GM12801 (cell line): ENCODE results near the gene VCAN.

Source experiments
- CTCF ChIP-seq: IDR thresholded peaks from one replicate; pipeline ENCODE4 v1.5.1; 2011; ENCODE audit warnings: control low read depth; ENCODE audit not compliant: insufficient read length; ENCODE audit errors: extremely low read depth

Gene VCAN

DNA sequence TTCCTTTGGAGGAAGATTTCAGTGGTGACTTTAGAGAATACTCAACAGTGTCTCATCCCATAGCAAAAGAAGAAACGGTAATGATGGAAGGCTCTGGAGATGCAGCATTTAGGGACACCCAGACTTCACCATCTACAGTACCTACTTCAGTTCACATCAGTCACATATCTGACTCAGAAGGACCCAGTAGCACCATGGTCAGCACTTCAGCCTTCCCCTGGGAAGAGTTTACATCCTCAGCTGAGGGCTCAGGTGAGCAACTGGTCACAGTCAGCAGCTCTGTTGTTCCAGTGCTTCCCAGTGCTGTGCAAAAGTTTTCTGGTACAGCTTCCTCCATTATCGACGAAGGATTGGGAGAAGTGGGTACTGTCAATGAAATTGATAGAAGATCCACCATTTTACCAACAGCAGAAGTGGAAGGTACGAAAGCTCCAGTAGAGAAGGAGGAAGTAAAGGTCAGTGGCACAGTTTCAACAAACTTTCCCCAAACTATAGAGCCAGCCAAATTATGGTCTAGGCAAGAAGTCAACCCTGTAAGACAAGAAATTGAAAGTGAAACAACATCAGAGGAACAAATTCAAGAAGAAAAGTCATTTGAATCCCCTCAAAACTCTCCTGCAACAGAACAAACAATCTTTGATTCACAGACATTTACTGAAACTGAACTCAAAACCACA lies 67.4 kb downstream of the VCAN start:
- no peak for TF ChIP-seq CTCF

DNA sequence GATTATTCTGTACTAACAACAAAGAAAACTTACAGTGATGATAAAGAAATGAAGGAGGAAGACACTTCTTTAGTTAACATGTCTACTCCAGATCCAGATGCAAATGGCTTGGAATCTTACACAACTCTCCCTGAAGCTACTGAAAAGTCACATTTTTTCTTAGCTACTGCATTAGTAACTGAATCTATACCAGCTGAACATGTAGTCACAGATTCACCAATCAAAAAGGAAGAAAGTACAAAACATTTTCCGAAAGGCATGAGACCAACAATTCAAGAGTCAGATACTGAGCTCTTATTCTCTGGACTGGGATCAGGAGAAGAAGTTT lies 67.9 kb downstream of the VCAN start:
- no peak for TF ChIP-seq CTCF

- TF ChIP-seq CTCF, result no peak
These were observed 68.6 kb downstream of the VCAN start for GRCh38 chr5:83540105-83540504.

GRCh38 chr5:83540783-83541182 lies 69.2 kb downstream of the VCAN start:
- no peak for TF ChIP-seq CTCF

DNA sequence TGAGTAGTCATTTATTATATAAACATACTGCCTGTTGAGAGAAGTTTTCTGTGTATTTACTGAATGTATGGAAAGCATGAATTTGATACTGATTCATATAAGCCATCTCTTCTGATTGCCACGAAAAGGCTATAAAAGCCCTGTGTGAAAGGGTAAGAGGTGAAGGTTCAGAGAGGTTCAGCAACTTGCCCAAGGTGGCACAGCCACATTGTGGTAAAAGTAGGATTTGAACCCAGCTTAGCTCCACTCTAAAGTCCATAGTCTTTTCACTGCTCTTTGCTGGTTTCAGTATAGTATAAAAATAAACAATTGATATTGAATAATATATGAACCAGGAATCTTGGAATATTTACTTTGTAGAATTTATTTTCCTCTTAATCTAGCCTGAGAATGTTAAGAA lies 71.3 kb downstream of the VCAN start:
- no peak for TF ChIP-seq CTCF

- TF ChIP-seq CTCF, result no peak
These were observed 72.4 kb downstream of the VCAN start for GRCh38 chr5:83543898-83544297.

- no peak for TF ChIP-seq CTCF
These were observed 75.6 kb downstream of the VCAN start for GRCh38 chr5:83547161-83547560.

DNA sequence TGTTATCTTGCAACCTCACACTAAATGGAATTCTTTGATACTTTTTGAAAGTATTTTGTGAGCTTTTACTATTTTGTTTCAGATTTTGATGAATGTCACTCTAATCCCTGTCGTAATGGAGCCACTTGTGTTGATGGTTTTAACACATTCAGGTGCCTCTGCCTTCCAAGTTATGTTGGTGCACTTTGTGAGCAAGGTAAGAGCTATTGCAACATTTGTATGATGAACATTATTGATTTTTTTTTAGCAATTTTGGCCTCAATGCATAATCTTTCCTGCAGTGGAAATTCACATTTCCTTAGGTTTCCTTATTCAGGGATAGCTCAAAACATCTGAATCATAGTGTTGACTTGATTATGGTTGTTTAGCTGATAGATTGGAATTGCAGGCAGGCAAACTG lies 76.3 kb downstream of the VCAN start:
- TF ChIP-seq CTCF, result no peak
